ENCODE data around the gene SQSTM1.

Gene SQSTM1

DNA sequence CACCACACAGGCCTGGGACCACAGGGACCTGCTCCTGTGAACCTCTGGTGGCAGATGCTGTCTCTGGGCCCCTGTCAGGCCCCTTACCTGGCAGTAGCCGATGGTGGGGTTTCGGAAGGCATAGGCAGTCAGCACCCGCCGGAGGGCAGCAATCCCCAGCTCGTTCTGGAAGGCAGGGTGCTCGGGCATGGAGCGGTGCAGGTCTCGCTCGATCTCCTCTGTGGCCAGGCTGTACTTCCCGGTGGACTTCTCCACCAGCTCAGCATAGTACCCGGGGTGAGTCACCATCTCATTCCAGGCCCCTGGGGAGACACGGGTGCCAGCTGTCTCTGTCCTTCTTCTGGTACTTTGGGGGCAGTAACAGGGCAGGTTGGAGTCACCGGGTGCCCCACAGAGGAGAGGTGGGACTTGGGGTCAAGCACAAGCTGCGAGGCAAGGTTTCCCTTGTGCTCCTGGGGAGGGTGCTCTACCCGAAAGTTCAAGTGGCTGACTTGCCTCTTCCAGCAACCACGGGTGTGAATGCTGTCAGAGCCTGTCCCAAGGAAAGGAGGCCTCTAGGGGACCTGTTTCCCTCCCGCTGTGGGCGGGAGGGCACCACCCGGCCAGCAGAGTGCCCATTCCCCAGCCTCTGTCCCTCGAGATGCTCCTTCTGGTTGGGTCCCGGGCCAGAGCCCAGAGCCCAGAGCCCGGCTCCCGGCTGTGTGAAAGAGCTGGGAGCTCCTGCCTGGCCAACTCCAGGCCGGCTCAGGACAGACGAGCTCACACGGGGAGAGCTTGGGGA lies 57.7 kb downstream of the SQSTM1 start:
- H3K27ac Mint-ChIP-seq: no peak overlapping the region
- ATAC-seq (ENCODE audit: low read depth) (no peak), DNase-seq (ENCODE audit: low spot score in 2 of 2) (no peak)
- H3K9me3 Mint-ChIP-seq: peaks cover 2% of the 10 kb centered on the region
- H3K4me1 Mint-ChIP-seq: no peaks in the 10 kb centered on the region
- no peaks in the 10 kb centered on the region for H3K27me3 Mint-ChIP-seq
- H3K4me3 Mint-ChIP-seq: no peak overlapping the region
- H3K36me3 Mint-ChIP-seq: peaks cover 27% of the 10 kb centered on the region

- DNase-seq (ENCODE audit: low spot score in 2 of 2) (no peak), ATAC-seq (ENCODE audit: low read depth) (no peak)
- H3K36me3 Mint-ChIP-seq: peaks cover 30% of the 10 kb centered on the region
- no peak overlapping the region for H3K27ac Mint-ChIP-seq
- H3K27me3 Mint-ChIP-seq: no peaks in the 10 kb centered on the region
- H3K4me3 Mint-ChIP-seq: no peak overlapping the region
- H3K4me1 Mint-ChIP-seq: no peaks in the 10 kb centered on the region
- H3K9me3 Mint-ChIP-seq: peaks cover 7% of the 10 kb centered on the region
Observed at GRCh38 chr5:179879003-179879689, 58.4 kb downstream of the SQSTM1 start.

- Mint-ChIP-seq H3K9me3 (peaks cover 7% of the 10 kb centered on the region), H3K4me3 (no peak overlapping the region), H3K27ac (no peak overlapping the region), H3K27me3 (no peaks in the 10 kb centered on the region), H3K36me3 (peaks cover 35% of the 10 kb centered on the region), H3K4me1 (no peaks in the 10 kb centered on the region)
- ATAC-seq (ENCODE audit: low read depth) (no peak), DNase-seq (ENCODE audit: low spot score in 2 of 2) (no peak)
Observed at GRCh38 chr5:179879690-179880010, 58.9 kb downstream of the SQSTM1 start.

GRCh38 chr5:179880066-179880650 lies 59.5 kb downstream of the SQSTM1 start:
- no peak overlapping the region for H3K4me3 Mint-ChIP-seq
- no peak for ATAC-seq (ENCODE audit: low read depth)
- no peaks in the 10 kb centered on the region for H3K27me3 Mint-ChIP-seq
- H3K36me3 Mint-ChIP-seq: peaks cover 38% of the 10 kb centered on the region
- no peaks in the 10 kb centered on the region for H3K4me1 Mint-ChIP-seq
- no peak overlapping the region for H3K27ac Mint-ChIP-seq
- no peak for DNase-seq (ENCODE audit: low spot score in 2 of 2)
- H3K9me3 Mint-ChIP-seq: peaks cover 7% of the 10 kb centered on the region

GRCh38 chr5:179880848-179881590 lies 60.3 kb downstream of the SQSTM1 start:
- H3K27ac Mint-ChIP-seq: no peak overlapping the region

GRCh38 chr5:179882338-179882737 lies 61.6 kb downstream of the SQSTM1 start:
- no peak overlapping the region for H3K4me3 Mint-ChIP-seq
- H3K27me3 Mint-ChIP-seq: no peaks in the 10 kb centered on the region
- ATAC-seq (ENCODE audit: low read depth) (no peak), DNase-seq (ENCODE audit: low spot score in 2 of 2) (no peak)
- no peaks in the 10 kb centered on the region for H3K4me1 Mint-ChIP-seq
- H3K9me3 Mint-ChIP-seq: peaks cover 9% of the 10 kb centered on the region
- H3K27ac Mint-ChIP-seq: no peak overlapping the region
- peaks cover 48% of the 10 kb centered on the region for H3K36me3 Mint-ChIP-seq

More at GRCh38 chr5:179880848-179881590, 60.3 kb downstream of the SQSTM1 start:
- Mint-ChIP-seq H3K9me3 (peaks cover 9% of the 10 kb centered on the region), H3K27me3 (no peaks in the 10 kb centered on the region), H3K4me1 (no peaks in the 10 kb centered on the region), H3K4me3 (no peak overlapping the region), H3K36me3 (peaks cover 41% of the 10 kb centered on the region)
- DNase-seq (ENCODE audit: low spot score in 2 of 2) (no peak), ATAC-seq (ENCODE audit: low read depth) (no peak)

GRCh38 chr5:179883163-179883562 lies 62.5 kb downstream of the SQSTM1 start:
- ATAC-seq (ENCODE audit: low read depth): no peak
- Mint-ChIP-seq H3K27ac (no peak overlapping the region), H3K4me3 (no peak overlapping the region), H3K9me3 (peaks cover 9% of the 10 kb centered on the region), H3K4me1 (no peaks in the 10 kb centered on the region), H3K27me3 (no peaks in the 10 kb centered on the region), H3K36me3 (peaks cover 48% of the 10 kb centered on the region)
- DNase-seq (ENCODE audit: low spot score in 2 of 2): no peak

GRCh38 chr5:179885491-179886090 lies 64.9 kb downstream of the SQSTM1 start:
- Mint-ChIP-seq H3K27me3 (no peaks in the 10 kb centered on the region), H3K9me3 (peaks cover 9% of the 10 kb centered on the region), H3K27ac (no peak overlapping the region), H3K36me3 (peaks cover 60% of the 10 kb centered on the region), H3K4me3 (no peak overlapping the region), H3K4me1 (no peaks in the 10 kb centered on the region)
- DNase-seq (ENCODE audit: low spot score in 2 of 2) (no peak), ATAC-seq (ENCODE audit: low read depth) (no peak)

DNA sequence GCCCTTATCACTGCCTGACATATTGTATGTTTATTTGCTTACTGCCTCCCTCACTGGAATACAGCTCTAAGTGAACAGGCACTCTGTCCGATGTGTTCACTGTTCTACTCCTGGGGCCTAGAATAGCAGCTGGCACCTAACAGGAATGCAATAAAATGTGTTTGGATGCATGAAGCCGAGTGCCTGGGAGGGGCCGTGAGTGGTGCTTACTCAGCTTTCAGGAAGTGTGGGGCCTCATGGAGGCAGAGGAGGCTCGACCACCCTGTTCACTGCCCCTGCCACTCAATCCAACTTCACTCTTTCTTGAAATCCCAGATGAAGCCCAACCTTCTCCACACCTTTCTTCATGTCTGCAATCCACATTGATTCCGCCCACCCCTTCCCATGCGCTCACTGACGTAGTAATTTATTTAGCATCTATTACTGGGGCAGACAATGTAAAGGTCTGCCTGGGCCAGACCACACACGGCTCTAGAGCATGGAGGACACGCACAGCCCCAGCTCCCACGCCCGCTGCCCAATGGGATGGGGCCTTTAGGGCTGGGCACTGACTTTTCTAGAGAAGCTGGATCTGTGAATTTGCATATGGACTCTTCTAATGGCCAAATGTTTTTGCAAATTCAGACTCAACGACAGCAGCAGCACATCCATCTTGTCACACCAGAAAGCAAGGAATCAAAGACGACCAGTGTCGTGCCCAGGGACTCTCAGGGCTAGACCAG lies 65.6 kb downstream of the SQSTM1 start:
- no peak for ATAC-seq (ENCODE audit: low read depth)
- Mint-ChIP-seq H3K27me3 (no peaks in the 10 kb centered on the region), H3K4me3 (no peak overlapping the region), H3K36me3 (peaks cover 58% of the 10 kb centered on the region), H3K27ac (no peak overlapping the region), H3K9me3 (peaks cover 9% of the 10 kb centered on the region), H3K4me1 (no peaks in the 10 kb centered on the region)
- no peak for DNase-seq (ENCODE audit: low spot score in 2 of 2)

DNA sequence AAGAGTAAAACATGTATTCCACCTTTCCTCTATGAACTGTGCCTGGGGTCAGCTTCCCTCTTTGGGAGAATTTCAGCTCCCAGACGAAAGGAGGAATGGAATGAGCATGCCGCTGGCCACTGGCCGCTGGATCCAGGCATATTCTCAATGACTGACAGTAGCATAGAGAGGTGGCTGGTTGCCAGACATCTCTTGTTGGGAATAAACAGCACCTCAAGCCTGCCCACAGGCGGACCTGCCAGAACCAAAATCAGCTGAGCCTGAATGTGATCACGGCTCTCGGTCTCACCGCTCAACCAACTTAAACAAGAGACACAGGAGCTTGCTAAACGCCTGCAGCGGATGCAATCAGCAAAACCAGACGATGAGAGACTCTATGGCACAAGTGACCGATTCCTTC lies 66.4 kb downstream of the SQSTM1 start:
- no peak overlapping the region for H3K27ac Mint-ChIP-seq
- H3K36me3 Mint-ChIP-seq: peaks cover 57% of the 10 kb centered on the region

More for the DNA sequence above, 66.4 kb downstream of the SQSTM1 start:
- H3K27me3 Mint-ChIP-seq: no peaks in the 10 kb centered on the region
- H3K9me3 Mint-ChIP-seq: peaks cover 9% of the 10 kb centered on the region
- no peak overlapping the region for H3K4me3 Mint-ChIP-seq
- no peaks in the 10 kb centered on the region for H3K4me1 Mint-ChIP-seq
- DNase-seq (ENCODE audit: low spot score in 2 of 2) (no peak), ATAC-seq (ENCODE audit: low read depth) (no peak)

All from memory B cell (primary cell).